Upper lobe of left lung (tissue), 6 donors: ENCODE measurements around the gene NPR3. TPM values are rescaled to one million over a fixed set of nuclear protein-coding genes. Genes with fewer than 3 reads are reported as not detected.

Experiments
- ATAC-seq, 2 donors: fragments of 200-7000 bp; cut with Tn5 transposase; one replicate each; pipeline ENCODE4 v1.9.1; 2022; ENCODE audit warnings: mild to moderate bottlenecking in 2 of 2, moderate library complexity in 2 of 2; ENCODE audit not compliant: low FRiP score in 2 of 2
- DNase-seq, 2 donors: peaks; one replicate each; pipeline ENCODE4 v3.0.0-alpha.2; 2019 to 2020
- H3K27ac ChIP-seq, 4 donors: fragments of 200-600 bp; sonication (generic); one replicate each; pipeline ENCODE4 v1.5.1; 2016 to 2019
- H3K27me3 ChIP-seq, 4 donors: fragments of 200-600 bp; sonication (generic); one replicate each; pipeline ENCODE4 v1.5.1; 2017 to 2019
- H3K36me3 ChIP-seq, 4 donors: fragments of 200-600 bp; sonication (generic); one replicate each; pipeline ENCODE4 v1.5.1; 2016 to 2019
- H3K4me1 ChIP-seq, 4 donors: fragments of 200-600 bp; sonication (generic); one replicate each; pipeline ENCODE4 v1.5.1; 2018 to 2019
- H3K4me3 ChIP-seq, 4 donors: fragments of 200-600 bp; sonication (generic); one replicate each; pipeline ENCODE4 v1.5.1; 2017 to 2019; ENCODE audit warnings: mild to moderate bottlenecking in 2 of 4, moderate library complexity in 1 of 4
- H3K9me3 ChIP-seq, 4 donors: fragments of 200-600 bp; sonication (generic); one replicate each; pipeline ENCODE4 v1.5.1; 2018 to 2019
- EP300 ChIP-seq, 4 donors: sonication (generic); formaldehyde crosslinking; IDR thresholded peaks; one replicate each; pipeline ENCODE4 v1.5.1; 2017; ENCODE audit warnings: antibody characterized with exemption in 4 of 4, control low read depth in 2 of 4
- POLR2A ChIP-seq, 4 donors: fragments of 450-650 bp; IDR thresholded peaks; one replicate each; pipeline ENCODE4 v1.5.1; 2016 to 2017; ENCODE audit warnings: antibody characterized with exemption in 4 of 4, mild to moderate bottlenecking in 2 of 4
- POLR2AphosphoS5 ChIP-seq, 2 donors: sonication (generic); formaldehyde crosslinking; IDR thresholded peaks; one replicate each; pipeline ENCODE4 v1.5.1; 2017; ENCODE audit warnings: antibody characterized with exemption in 2 of 2
- WGBS, 2 donors: methylation state at CpG; one replicate each; pipeline ENCODE4 v1.1.5; 2017 to 2018; 5-methylcytosine and 5-hydroxymethylcytosine counted together
- total RNA-seq, 6 donors: library from RNA; depleted of rRNA in 4 of 6; stranded (reverse); fragments of >200 nt in 4 of 6; gene quantifications; one replicate each; pipeline versions ENCODE4 v1.1.0 to v1.2.1, GENCODE V29; 2016 to 2021
- TF ChIP-seq, protein P1 (sequence below), 6 experiments: fragments of 450-650 bp in 4 of 6; fragments of 200-600 bp in 2 of 6; sonication (generic) in 2 of 6; IDR thresholded peaks; one replicate each; pipeline ENCODE4 v1.5.1; 2016 to 2019; ENCODE audit warnings: antibody characterized with exemption in 6 of 6
- donor health status: DM: no; HTN: no; CAD: no; lungs with moderate emphysema.
- donor health status: DM: no; HTN: yes; CAD: no; lungs with severe emphysema.

Gene NPR3
- total RNA-seq, 6 donors from 2014 or later: 6.3 to 53.3 (median 29.9) TPM

DNA sequence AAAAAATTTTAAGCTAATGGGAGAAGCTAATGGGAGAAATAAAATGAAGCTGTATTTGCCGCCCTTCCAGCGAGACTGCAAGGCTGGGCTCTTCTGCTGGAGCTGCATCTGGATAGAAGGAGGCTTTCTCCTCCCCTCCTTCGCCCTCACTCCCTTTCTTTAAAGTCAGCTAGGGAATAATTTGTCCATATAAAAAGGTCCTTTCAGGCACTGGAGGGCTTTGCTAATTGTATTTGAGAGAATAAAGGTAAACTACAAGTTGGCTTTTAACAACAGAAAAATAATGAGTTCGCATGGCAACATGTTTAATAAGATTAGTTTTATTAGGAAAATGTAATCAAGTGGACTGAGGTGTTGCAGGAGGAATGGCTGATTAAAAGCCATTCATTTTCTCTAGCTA lies 41.3 kb downstream of the NPR3 start:
- Histone ChIP-seq H3K4me1 (no peaks in the 10 kb centered on the region), H3K4me3 (no peak overlapping the region), H3K27me3 (no peaks in the 10 kb centered on the region), H3K9me3 (no peaks in the 10 kb centered on the region), H3K36me3 (peaks cover 0 to 4% (median 0%) of the 10 kb centered on the region in 4 donors), H3K27ac (no peak overlapping the region)
- DNase-seq (no peak), ATAC-seq (no peak)
- TF ChIP-seq EP300 (IDR thresholded peaks at IDR 0.05) (no peak), POLR2AphosphoS5 (IDR thresholded peaks at IDR 0.05) (no peak), POLR2A (IDR thresholded peaks at IDR 0.05) (no peak)
- TF ChIP-seq, protein P1, sequence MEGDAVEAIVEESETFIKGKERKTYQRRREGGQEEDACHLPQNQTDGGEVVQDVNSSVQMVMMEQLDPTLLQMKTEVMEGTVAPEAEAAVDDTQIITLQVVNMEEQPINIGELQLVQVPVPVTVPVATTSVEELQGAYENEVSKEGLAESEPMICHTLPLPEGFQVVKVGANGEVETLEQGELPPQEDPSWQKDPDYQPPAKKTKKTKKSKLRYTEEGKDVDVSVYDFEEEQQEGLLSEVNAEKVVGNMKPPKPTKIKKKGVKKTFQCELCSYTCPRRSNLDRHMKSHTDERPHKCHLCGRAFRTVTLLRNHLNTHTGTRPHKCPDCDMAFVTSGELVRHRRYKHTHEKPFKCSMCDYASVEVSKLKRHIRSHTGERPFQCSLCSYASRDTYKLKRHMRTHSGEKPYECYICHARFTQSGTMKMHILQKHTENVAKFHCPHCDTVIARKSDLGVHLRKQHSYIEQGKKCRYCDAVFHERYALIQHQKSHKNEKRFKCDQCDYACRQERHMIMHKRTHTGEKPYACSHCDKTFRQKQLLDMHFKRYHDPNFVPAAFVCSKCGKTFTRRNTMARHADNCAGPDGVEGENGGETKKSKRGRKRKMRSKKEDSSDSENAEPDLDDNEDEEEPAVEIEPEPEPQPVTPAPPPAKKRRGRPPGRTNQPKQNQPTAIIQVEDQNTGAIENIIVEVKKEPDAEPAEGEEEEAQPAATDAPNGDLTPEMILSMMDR (IDR thresholded peaks at IDR 0.05): no peak
- WGBS, 2 donors: 90 to 93% methylated on average over 4 of the region's 4 CpGs

- TF ChIP-seq, protein P1 (IDR thresholded peaks at IDR 0.05): no peak
- no peak for TF ChIP-seq EP300 (IDR thresholded peaks at IDR 0.05)
- no peak overlapping the region for H3K27ac ChIP-seq
- ATAC-seq: no peak
- DNase-seq: no peak
- no peaks in the 10 kb centered on the region for H3K4me1 ChIP-seq
- H3K36me3 ChIP-seq: peaks cover 0 to 4% (median 0%) of the 10 kb centered on the region in 4 donors
- H3K4me3 ChIP-seq: no peak overlapping the region
- H3K27me3 ChIP-seq: no peaks in the 10 kb centered on the region
- 79 to 83% methylated on average over 2 of the region's 2 CpGs for WGBS, 2 donors
- no peaks in the 10 kb centered on the region for H3K9me3 ChIP-seq
These were observed 41.9 kb downstream of the NPR3 start for GRCh38 chr5:32753051-32753450.

DNA sequence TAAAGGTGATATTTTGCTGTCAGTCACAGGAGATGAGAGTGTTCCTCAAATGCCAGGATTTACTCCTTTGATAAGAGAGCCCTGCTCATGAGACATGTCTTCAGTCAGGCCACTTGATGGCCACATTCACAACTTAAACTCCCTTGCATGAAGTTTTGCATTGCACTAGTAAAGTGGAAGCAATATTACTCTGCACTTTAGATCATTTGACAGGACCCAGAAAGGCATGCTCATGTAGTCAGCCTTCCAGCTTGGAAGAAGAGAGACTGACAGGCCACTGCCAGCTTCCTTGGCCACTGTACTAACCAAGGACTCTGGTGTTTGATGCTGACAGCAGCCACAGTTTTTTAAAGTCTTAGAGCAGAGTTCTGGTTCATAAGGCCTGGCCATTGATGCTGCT lies 42.6 kb downstream of the NPR3 start:
- Histone ChIP-seq H3K27me3 (no peaks in the 10 kb centered on the region), H3K36me3 (peaks cover 0 to 4% (median 0%) of the 10 kb centered on the region in 4 donors), H3K27ac (no peak overlapping the region), H3K9me3 (no peaks in the 10 kb centered on the region), H3K4me3 (no peak overlapping the region), H3K4me1 (no peaks in the 10 kb centered on the region)
- no peak for DNase-seq
- no peak for ATAC-seq
- TF ChIP-seq, protein P1 (IDR thresholded peaks at IDR 0.05): no peak
- no peak for TF ChIP-seq POLR2A (IDR thresholded peaks at IDR 0.05)
- TF ChIP-seq EP300 (IDR thresholded peaks at IDR 0.05): no peak
- no peak for TF ChIP-seq POLR2AphosphoS5 (IDR thresholded peaks at IDR 0.05)

GRCh38 chr5:32754284-32754683 lies 43.2 kb downstream of the NPR3 start:
- Histone ChIP-seq H3K4me3 (no peak overlapping the region), H3K27me3 (no peaks in the 10 kb centered on the region), H3K36me3 (peaks cover 0 to 4% (median 0%) of the 10 kb centered on the region in 4 donors), H3K27ac (no peak overlapping the region), H3K4me1 (no peaks in the 10 kb centered on the region), H3K9me3 (no peaks in the 10 kb centered on the region)
- WGBS, 2 donors: 29 to 34% methylated on average over 1 of the region's 1 CpG
- DNase-seq: no peak
- TF ChIP-seq POLR2AphosphoS5 (IDR thresholded peaks at IDR 0.05) (no peak), POLR2A (IDR thresholded peaks at IDR 0.05) (no peak), EP300 (IDR thresholded peaks at IDR 0.05) (no peak)
- TF ChIP-seq, protein P1 (IDR thresholded peaks at IDR 0.05): no peak
- no peak for ATAC-seq

DNA sequence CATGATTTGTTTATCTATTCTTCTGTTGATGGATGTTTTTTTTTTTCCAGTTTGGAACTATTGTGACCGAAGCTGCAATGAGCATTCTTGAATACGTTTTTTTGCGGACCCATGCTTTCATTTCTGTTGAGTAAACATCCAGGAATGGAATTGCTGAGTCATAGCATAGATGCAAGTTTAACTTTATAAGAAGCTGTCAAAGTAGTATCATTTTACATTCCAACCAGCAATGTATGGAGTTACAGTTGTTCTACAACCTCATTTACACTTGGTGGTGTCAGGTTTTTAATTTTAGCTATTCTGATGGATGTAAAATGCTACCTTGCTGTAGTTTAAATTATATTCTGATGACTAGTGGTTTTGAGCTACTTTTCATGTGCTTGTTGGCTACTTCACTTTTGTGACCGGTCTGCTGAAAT lies 49.0 kb downstream of the NPR3 start:
- TF ChIP-seq POLR2AphosphoS5 (IDR thresholded peaks at IDR 0.05): peak in 1 of 2 donors; percentile 19
- no peak for TF ChIP-seq EP300 (IDR thresholded peaks at IDR 0.05)
- Histone ChIP-seq H3K36me3 (peaks cover 0 to 3% (median 0%) of the 10 kb centered on the region in 4 donors), H3K27me3 (no peaks in the 10 kb centered on the region), H3K4me1 (peaks cover 0 to 4% (median 2%) of the 10 kb centered on the region in 4 donors), H3K27ac (peak overlapping the region in 1 of 4 donors; percentile 30), H3K9me3 (no peaks in the 10 kb centered on the region), H3K4me3 (peak overlapping the region in 2 of 4 donors; percentile 9 to 11)
- WGBS, 2 donors: 31 to 34% methylated on average over 4 of the region's 4 CpGs
- DNase-seq: no peak
- no peak for ATAC-seq
